RKO (cell line): Measurements from ENCODE around the gene CUBN.
"Not testable (repeated sequence)": the region's sequence is repeated elsewhere in the genome, so short reads cannot be mapped to it uniquely, and the experiment has no call there.

ENCODE experiments used
- DNase-seq: peaks from one replicate; pipeline ENCODE4 v3.0.0-alpha.2; 2016; ENCODE audit warnings: low spot score

Gene CUBN

DNA sequence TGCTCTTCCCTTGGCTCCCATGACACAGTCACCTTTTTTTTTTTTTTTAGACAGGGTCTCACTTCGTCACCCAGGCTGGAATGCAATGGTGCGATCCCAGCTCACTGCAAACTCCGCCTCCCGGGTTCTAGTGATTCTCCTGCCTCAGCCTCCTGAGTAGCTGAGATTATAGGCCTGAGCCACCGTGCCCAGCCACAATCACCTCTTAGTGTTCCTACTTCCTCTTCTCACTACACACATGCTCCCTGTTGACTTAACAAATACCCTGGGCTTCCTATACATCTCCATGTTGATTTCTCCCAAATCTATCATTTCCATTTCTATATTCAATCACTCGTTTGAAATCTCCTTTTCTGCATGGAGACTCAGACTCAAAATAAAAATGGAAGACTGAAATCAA is 91.7 kb downstream of the CUBN start:
- DNase-seq: no peak

DNA sequence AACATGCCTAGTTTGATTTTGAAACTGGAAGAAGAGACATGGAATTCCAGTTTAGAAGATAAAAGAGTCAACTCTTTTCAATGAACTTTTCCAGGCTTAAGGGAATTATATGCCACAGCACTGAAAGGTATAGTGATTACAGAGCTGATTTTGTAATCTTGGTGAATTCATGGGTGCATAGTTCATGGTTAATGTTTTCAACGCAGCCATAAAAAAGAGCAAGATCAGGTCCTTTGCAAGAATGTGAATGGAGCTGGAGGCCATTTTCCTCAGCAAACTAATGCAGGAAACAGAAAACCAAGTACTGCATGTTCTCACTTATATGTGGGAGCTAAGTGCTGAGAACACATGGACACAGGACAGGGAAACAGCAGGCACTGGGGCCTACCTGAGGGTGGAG is 94.2 kb downstream of the CUBN start:
- no peak for DNase-seq

DNA sequence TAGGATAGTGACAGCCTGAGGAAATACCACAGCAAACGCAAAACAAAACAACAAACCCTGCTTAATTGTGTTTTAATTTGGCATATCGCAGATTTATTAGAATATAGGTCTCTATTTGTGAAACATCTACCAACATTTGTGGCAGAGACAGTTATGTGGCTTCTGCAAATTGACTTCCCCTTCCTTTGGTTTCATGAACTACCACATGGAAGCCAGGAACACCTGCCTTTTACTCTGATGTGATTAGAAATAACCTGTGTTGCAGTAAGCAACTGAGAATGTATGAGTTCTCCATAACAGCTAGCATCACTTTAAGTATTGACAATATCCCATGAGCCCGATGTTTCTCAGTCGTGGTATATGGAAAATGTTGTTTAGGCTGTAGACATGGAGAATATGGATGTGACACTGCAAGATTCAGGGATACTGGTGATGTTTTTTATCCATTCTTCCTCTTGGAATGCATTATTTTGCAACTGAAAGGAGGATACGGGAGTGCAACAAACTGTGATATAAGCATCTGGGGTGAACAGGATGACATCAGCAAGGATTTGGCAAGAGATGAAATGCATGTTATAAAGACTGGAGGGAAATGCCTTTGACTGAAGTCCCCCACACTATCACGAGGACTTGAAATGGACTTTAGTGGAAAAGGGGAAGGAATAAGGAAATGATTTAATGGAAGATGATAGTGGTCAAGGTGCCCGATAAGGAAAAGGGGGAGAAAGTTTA is 95.9 kb downstream of the CUBN start:
- no peak for DNase-seq

DNA sequence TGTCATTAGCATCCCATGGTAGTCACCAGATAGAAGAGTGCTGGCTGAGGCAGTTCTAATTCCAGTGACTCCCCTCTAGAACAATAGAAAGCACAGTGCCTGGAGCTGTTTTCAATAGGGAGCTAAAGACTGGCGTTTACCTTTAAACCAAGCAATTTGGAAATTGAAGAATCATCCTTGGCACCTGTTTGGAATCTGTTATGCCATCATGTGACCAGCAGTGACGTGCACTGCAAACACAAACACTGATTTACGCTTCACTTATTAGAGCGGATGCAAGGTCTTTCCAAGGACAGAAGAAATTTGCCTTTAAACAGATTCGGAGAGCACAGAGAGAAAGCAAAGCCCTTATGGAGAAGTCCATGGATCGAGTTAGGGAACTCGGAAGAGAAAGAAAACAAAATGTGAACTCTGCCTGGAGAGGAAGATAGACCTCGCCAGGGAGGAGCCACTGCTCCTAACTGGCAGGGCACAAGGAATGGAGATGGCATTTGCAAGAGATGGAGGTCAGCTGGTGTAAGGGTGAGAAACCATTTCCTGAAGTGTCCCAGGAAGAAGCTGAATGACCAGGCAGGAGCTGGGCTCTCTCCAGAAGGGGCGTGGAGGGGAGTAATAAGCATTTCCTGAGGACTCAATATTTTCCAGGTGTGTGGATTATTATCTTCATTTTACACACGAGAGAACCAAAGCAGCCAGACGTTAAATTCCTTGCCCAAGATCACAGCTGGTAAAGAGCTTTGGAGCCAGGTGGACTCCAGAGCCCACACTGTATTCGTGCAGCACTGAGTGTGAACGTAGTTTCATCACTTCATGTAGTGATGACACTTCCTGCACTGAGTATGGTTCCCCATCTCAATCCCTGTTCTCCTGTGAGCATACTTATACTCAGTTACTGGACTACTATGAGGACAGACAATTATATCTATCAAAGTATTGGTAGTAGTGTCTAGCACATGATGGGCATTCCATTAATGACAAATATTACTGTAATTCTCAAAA is 97.7 kb downstream of the CUBN start:
- no peak for DNase-seq

DNA sequence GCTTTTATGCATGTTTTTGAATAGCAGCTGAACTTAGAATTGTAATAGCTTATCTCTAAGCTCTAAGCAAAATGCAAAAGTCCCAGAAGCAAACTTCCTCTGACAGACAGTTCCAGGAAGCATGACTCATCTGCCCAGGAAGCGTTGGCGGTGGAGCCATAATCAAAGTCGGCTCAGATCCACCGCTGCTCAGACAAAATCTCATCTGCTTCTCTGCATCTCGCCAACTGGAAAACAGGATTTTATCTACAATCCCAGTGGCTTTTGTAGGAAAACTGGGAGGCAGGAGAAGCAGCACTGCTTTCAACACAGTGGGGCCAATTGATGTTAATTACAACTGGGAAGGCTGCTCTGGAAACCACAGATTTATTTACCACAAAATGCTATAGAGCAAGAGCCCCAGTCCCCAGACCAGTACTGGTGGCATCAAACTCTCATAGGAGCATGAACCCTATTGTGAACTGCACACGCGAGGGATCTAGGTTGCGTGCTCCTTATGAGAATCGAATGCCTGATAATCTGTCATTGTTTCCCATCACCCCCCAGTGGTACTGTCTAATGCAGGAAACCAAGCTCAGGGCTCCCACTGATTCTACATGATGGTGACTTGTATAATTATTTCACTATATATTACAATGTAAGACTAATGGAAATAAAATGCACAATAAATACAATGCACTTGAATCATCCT is 99.9 kb downstream of the CUBN start:
- DNase-seq: peak; percentile 99

DNA sequence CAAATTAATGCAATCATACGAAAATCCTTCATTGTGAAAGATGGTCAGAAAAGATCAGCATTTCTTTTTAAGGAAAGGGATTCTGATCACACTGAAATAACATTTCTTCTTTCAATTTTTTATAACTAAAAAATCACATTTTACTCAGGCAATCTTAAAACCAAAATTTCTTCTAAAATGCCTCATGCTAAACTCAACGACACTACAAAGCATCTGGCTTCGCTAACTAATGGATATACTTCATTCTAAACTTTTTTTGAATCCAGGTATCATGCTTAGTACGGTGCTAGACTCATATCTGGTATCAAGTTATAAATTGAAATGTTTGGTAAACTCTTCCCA is 100.4 kb downstream of the CUBN start:
- no peak for DNase-seq

DNA sequence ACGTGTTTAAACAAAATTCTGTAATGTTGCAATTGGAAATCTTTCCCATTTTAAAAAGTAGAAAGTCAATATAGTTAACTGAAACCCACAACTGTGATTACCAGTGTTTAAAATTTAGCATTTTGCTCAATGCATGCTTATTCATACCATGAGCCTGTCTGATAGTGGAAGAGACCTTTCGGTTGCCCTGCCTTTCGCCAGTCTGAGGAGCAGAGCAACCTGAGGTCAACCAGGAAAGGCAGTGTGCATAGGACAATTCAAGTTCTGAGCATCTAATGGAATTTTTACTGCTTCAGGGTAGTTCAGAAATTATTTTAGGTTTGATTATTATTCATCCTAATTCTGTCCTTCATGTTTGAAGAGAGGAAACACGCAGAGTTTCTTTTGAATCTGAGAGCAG is 100.8 kb downstream of the CUBN start:
- DNase-seq: peak; percentile 47

DNA sequence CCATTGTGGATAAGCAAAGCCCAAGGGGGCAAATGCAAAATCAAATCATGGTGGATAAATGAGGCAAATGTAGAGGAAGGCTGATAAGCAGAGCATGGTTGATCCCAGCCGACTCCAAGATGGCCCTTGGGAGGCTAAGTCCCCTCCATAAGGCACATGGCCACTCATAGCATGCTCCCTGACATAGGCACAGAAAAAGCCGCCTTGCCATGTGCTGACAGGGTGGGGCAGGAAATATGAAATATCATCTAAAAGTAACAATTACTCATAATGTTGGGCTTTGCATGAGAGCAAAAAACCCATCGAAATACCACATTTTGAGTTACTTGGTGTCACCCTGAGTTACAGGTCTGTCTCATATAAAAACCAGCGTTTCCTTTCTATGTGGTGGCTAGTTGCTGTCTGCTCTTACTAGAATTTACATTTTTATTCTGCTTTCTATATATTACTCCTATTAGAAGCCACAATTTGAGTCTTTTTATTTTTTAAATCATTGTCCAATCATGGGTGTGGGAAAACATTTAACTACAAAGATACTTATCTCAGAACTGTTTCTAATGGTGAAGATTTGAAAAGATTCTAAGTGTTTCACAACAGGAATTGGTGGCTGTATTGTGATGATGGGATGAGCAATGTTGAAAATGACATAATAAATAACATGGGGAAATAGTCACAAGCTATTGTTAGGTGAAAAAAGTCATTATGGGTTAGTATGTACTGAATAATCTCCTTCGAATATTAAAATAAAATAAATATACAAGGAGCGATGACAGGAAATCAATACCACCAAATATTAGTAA is 102.7 kb downstream of the CUBN start:
- DNase-seq: peak; percentile 92

DNA sequence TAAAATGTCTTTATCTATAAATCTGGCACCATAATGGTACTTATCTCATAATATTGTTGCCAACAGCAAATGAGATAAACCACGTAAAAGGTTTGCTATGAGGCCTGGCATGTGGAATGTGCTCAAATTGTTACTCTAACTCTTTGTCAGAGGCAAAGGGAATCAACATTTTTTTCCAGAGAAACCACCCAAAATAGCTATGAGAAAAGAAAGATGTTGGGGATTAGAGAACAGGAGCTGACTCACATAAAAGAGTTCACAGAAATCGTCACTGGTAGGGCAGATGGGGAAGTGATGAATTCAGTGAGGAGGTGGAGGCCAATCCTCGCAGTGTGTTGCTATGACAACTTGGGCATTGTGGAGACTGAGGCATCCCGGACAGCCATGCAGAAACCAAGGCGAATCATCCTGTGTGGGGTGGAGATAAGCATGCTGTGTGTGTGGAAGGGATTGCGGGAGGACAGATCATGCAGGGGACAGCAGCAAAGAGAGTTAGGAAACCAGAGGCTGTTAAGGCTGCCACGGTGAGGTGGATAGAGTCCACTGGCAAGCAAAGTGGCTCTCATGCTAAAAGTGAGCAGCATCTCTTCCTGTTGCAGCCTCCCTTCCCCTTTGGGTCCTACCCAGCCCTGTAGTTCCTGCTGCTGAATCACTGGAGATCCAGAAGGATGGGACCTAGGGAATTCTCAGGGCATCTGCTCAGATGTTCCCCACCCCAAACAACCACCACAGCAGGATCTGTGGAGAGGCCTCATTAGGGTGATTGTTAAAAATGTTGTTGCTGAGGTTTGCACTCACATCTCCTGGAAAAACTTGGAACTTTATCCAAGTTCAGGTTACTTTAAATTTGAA is 103.9 kb downstream of the CUBN start:
- DNase-seq: peak; percentile 100

DNA sequence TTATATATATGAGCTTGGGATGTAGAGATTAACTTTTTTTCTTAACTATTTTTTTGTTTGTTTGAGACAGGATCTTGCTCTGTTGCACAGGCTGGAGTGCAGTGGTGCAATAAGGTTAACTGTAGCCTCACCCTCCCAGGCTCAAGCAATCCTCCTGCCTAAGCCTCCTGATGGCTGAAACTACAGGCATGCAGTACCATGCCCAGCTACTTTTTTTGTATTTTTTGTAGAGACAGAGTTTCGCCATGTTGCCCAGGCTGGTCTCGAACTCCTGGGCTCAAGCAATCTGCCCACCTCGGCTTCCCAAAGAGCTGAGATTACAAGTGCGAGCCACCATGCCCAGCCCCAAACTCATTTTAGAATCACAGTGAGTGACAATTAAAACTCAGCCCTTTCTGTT is 105.2 kb downstream of the CUBN start:
- DNase-seq: no peak

DNA sequence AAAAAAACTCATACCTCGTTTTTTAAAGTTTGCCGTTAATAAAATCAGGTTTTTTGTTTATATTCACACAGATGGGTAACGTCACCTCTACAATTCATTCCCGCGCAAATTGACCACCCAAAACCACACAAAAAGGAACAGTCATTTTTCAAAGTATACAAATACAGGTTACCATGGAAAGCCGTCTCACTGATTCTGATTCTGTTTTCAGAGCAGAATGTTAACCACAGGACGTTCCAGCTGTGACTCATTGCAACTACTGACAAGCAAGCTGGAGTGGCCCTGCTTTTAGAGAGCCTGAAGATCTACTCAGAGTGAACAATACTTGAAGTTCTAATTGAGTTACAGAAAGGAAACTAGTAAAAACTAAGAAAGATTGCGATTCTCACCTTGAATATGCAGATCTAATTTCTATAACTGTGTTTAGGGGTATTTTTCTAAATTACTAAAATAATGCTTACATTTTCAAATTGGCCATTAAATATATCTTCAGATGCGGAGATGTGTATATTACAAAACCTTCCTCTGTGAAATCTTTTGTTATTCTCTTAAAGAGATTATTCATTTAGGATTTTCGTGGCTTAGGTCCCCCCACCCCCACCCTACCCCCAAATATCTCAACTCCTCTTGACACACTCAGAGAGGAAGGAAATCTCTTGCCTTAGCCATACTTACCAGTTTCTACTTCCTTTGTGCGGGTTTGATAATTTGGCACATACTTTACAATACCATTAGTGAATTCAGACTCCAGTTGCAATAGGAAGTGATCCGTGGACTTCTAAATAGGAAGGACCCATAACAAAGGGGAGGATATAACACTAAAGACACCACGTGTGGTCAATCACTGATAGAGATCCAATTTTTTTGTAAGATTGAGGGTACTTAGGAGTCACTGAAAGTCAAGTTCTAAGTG is 106.0 kb downstream of the CUBN start:
- peak; percentile 100 for DNase-seq

DNA sequence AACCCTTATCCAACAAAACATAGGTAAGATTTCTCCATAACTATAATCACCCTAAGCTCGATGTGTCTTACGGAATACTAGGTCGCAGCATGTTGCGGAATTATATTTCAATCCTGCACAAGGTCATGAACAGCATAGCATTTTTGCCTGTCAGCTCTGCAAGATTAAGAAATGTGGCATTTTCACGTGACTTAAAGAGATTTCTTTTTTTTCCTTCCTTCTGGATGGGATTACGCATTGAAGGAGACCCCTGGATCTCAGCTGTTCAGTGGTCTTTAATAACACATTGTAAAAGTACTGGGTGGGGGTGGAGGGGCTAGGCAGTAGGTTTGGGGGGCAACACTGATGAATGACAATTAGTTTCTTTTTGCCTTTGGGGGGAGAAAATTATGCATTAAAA is 106.7 kb downstream of the CUBN start:
- DNase-seq: peak; percentile 75

DNA sequence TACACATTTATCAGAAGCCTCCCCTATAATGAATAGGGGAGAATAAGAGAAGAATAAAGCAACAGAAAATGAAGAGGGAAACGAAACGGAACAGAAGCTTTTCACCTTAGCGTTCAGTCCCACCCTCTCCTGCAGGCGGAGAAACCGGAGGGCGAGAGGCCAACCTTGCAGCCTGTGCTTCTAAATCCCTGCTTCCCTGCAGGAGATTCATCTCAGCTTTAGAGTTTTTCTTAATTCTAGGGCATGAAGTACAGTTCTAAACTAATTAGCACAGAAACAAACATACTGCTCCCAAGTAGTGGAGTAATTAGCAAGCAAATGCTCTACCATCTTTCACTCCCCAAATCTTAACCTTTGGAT is 107.2 kb downstream of the CUBN start:
- DNase-seq: no peak

DNA sequence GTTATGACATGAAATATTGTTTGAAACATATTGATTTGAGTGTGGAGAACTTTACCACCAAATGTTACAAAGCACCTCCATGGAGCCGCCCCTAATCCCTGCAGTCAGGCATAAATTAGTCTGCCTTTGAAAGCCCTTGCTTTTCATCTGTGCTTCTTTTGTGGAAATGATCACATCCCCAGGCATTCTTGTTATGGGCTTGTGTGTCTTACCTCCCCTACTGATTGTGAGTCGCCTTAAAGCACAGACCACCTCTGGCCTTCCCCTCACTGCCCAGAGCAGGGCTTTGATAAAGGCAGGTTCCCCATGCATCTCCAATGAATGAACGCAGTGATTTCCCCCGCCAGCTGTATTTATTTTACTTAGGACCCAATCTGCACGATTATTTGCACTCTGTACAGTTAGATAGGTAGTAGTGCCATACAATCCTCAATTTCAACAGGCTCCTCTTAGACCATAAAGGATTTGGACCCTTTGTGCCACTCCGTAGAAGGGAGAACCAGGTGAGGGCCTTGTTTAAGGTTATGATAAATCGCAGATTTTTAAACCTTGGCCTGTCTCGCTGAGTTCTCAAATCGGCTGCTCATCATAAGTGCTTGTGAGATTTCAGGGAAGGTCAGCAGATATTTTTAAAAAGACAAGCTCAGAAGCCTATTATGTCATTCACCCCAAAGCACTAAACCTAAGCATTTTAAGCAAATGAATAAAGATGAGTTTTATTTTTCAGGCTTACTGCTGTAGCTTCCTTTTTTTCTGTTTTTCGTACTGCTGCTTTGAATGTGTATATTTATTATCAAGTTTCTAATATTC is 107.8 kb downstream of the CUBN start:
- DNase-seq: no peak

DNA sequence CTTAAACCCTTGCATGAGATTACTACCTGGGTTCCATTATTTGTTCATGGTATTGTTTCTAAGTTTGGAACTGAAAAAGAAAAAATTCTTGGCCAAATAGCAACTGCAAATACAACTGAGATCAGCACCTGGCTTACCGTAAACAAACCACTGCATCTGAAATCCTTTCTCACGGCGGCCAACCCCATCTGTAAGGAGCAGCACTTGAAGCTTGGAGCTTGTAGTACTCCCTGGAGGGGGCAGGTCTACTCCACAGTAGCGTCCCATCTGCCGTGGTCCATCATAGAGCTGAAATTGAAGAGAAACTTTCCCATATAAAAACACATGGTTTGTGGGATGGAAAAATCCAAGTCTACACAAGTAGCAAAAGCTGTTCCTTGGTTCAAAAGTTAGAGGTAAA is 109.9 kb downstream of the CUBN start:
- no peak for DNase-seq

DNA sequence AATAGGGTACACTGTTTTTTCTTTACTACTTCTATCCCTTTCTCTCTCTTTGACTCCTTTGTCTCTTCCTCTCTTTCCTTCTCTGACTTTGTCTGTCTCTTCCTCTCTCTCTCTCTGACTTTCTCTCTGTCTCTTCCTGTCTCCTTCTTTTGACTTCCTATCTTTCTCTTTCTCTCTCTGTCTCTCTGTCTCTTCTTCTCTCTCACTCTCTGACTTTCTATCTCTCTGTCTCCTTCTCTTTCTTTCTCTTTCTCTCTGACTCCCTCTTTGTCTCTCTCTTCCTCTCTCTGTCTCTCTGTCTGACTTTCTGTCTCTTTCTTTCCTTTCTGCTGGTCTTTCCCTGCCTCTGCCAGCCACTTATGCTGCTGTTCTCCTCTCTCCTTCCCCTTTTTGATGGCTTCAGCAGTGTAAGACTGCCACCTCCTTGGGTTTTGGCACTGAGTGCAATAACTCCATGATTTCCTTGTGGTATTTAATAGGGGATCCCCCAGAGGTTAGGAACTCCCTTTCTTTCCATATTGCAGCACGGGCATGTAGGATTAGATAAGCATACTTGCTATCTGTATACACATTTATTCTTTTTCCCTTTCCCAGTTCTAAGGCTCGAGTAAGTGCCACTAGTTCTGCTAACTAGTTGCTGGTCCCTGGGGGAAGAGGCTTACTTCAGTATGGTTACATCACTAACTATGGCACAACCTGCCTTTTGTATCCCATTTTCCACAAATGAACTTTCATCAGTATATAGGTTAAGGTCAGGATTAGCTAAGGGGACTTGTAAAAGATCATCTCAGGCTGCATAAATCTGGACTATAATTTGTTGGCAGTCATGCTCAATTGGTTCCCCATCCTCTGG is 116.3 kb downstream of the CUBN start:
- not testable (repeated sequence) for DNase-seq

DNA sequence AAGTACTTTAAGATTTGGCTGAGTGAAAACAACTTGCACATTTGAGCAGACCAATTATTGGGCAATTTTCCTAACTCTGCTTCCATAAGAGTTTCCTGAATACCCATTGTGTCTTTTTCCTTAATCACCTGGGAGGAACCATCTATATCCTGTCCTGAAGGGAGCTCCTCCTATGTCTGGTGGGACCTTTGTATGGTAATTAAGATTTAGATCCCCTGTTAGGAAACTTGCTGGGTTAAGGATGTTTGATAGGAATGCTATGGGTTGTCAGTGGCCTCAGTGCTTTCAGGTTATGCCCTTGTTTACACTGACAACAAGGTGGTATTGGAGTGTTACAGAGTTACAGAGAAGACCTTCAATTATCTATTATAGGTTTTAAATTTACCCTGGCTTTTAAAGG is 116.9 kb downstream of the CUBN start:
- DNase-seq: not testable (repeated sequence)
